ENCODE results near the gene DSG3. TPM values are rescaled to one million over a fixed set of nuclear protein-coding genes. Genes with fewer than 3 reads are reported as not detected.
A peak's percentile ranks its signal among the peaks of the same experiment; 100 is the strongest.

The DSG3 gene
- total and polyA plus RNA-seq, 2 of the 8 experiments (the other 6 are each of a cell fraction or from before 2014, with no cell fraction given): 0.03 to 0.07 TPM

- Histone ChIP-seq H4K8ac (ENCODE audit: extremely low read depth, insufficient read depth, low read length) (no peak overlapping the region), H3K79me1 (ENCODE audit: low read depth, low read length) (peaks cover 11% of the 10 kb centered on the region), H3K36me3 (ENCODE audit: control insufficient read depth in 2 of 4, insufficient read depth in 4 of 4, low read length in 3 of 4) (peaks cover 0 to 2% (median 0%) of the 10 kb centered on the region in 4 experiments; a peak in 1 of 8 replicates), H3K9me3 (ENCODE audit: insufficient read depth in 2 of 2, low read depth in 1 of 2, low read length in 1 of 2) (no peaks in the 10 kb centered on the region), H2BK120ac (replicated peaks; ENCODE audit: low read depth, low read length) (no peak overlapping the region), H2AFZ (ENCODE audit: low read length) (no peak overlapping the region), H3K23ac (ENCODE audit: insufficient read length) (no peak overlapping the region), H4K91ac (replicated peaks; ENCODE audit: insufficient read length, low read length) (no peak overlapping the region), H3K4me2 (ENCODE audit: insufficient read depth in 1 of 2, low read depth in 2 of 2, low read length in 2 of 2) (peak overlapping the region; percentile 35 to 96; a peak in 3 of 4 replicates), H4K5ac (ENCODE audit: insufficient read length, low read depth, low read length) (no peak overlapping the region), H3K23me2 (ENCODE audit: low read depth, low read length) (peaks cover 6% of the 10 kb centered on the region; the same call in 1 of the 2 replicates), H3K18ac (ENCODE audit: extremely low read depth, low read length) (0 out of 2 replicates have a peak overlapping the region, but pooled peaks have one; percentile 27), H3K4ac (replicated peaks; ENCODE audit: insufficient read length, low read depth, low read length) (no peak overlapping the region), H2BK5ac (ENCODE audit: low read depth, low read length) (no peak overlapping the region), H4K20me1 (replicated peaks in 1 of 2; ENCODE audit: control insufficient read depth in 1 of 2, insufficient read depth in 2 of 2, low read length in 2 of 2) (peaks cover 4 to 5% of the 10 kb centered on the region in 2 experiments), H3K4me1 (replicated peaks in 1 of 4; ENCODE audit: control insufficient read depth in 3 of 4, insufficient read depth in 4 of 4, low read length in 3 of 4) (peaks cover 2 to 10% (median 5%) of the 10 kb centered on the region in 4 experiments; a peak in 5 of 7 replicates), H2BK15ac (ENCODE audit: low read length) (no peak overlapping the region), H3K4me3 (ENCODE audit: extremely low read depth in 1 of 4, insufficient read depth in 2 of 4, low read depth in 3 of 4, low read length in 4 of 4) (peak overlapping the region in 1 of 4 experiments; percentile 94; a peak in 2 of 8 replicates), H3K27me3 (replicated peaks in 1 of 4; ENCODE audit: control insufficient read depth in 3 of 4, extremely low read depth in 1 of 4, insufficient read depth in 3 of 4, low read length in 3 of 4) (peaks cover 0 to 1% (median 0%) of the 10 kb centered on the region in 4 experiments; a peak in 1 of 7 replicates), H2BK12ac (ENCODE audit: low read depth, low read length) (no peak overlapping the region), H3K9ac (replicated peaks in 1 of 4; ENCODE audit: extremely low read depth in 1 of 4, low read depth in 3 of 4, low read length in 3 of 4) (no peak overlapping the region), H3K56ac (replicated peaks; ENCODE audit: insufficient read length, low read depth, low read length) (no peak overlapping the region), H2BK20ac (ENCODE audit: low read length) (no peak overlapping the region), H3K79me2 (ENCODE audit: control insufficient read depth in 1 of 2, insufficient read depth in 2 of 2, low read length in 2 of 2) (peaks cover 15 to 65% of the 10 kb centered on the region in 2 experiments), H3K27ac (ENCODE audit: low read depth, low read length) (no peak overlapping the region), H2AK5ac (ENCODE audit: low read depth, low read length) (no peak overlapping the region), H3K14ac (ENCODE audit: insufficient read length) (no peak overlapping the region)
- POLR2A ChIA-PET (ENCODE audit: partially characterized antibody): interaction anchor here (0.6 to 1.6 kb wide), 4 partner anchors 10 to 1962 kb away, joined by 3 to 6 read pairs (median 3); no protein-coding TSS in a partner anchor
- DNase-seq (ENCODE audit: low read depth in 1 of 2, low spot score in 2 of 2) (no peak), FAIRE-seq (no peak)
- CTCF ChIA-PET (ENCODE audit: partially characterized antibody): interaction anchor here (1.5 to 2.6 kb wide), 6 partner anchors 10 to 530 kb away, joined by 3 to 12 read pairs (median 5); partner anchors contain the start of gene DSG3
- no peak for TF ChIP-seq RNF2 (IDR thresholded peaks at IDR 0.05; ENCODE audit: borderline replicate concordance, low read depth, low read length, missing control alignments, poor library complexity, severe bottlenecking)
- TF ChIP-seq NANOG (IDR thresholded peaks at IDR 0.05; ENCODE audit: insufficient read depth, low read depth, low read length, poor library complexity, severe bottlenecking): no peak
- no peak for TF ChIP-seq RBBP5 (IDR thresholded peaks at IDR 0.05; ENCODE audit: borderline replicate concordance, low read depth, low read length)
- TF ChIP-seq SRF (IDR thresholded peaks at IDR 0.05; ENCODE audit: low read depth, low read length): no peak
- no peak for TF ChIP-seq ZNF274 (IDR thresholded peaks at IDR 0.05; ENCODE audit: borderline replicate concordance, extremely low read depth, low read length)
- WGBS, 2 experiments (ENCODE audit: extremely low coverage in 1 of 2, insufficient coverage in 1 of 2, insufficient read length in 1 of 2, insufficient replicate concordance in 2 of 2, low coverage in 1 of 2, low lambda C conversion rate in 2 of 2, missing lambda C conversion rate in 1 of 2): 73% methylated on average over 6 of the region's 6 CpGs; no CpG with 5 or more reads in 1 of the 2 experiments
Measured at GRCh38 chr18:31500051-31500688, 52.6 kb downstream of the DSG3 start.

Data from H1 (cell line).